HG02610 (cell line): Measurements from ENCODE around the gene PUDP.

ENCODE experiments used
- ATAC-seq: cut with Tn5 transposase; IDR thresholded peaks from one replicate; pipeline ENCODE4 v1.9.1; 2021; ENCODE audit warnings: mild to moderate bottlenecking, moderate library complexity; ENCODE audit not compliant: unreplicated experiment

PUDP gene

DNA sequence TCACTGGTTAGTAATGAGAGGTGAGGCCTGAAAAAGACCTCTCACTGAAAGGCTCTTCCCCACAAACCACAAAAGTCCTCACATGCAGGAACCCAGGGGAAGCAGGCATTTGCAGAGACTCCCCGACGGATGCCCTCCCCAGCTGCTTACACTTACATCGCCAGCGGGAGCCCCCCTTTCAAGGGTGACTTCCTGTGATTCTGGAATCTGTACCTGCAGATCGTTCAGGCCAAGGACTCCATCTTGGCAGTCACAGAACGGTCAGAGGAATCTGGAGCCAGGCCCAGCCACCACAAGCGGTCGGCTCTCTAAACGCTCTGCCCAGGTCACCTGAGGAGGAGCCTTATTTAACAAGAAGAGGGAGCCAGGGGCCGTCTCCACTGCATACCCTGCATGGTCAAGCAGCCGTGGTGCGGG lies 71.7 kb downstream of the PUDP start:
- ATAC-seq = peak; percentile 73

DNA sequence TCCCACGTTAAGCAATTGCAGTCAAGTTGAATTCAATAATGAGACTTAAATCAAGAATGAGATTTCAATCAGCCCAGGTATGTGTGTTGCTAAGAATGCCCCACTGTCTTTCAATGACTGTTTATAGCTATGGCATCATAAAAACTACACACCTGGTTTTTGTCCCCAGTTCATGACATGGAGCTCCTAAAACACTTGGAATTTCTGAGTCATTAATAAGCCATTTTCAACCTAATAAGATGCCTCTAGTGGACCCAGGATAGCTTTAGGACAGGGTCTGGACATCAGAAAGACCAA lies 73.1 kb downstream of the PUDP start:
- ATAC-seq = no peak

DNA sequence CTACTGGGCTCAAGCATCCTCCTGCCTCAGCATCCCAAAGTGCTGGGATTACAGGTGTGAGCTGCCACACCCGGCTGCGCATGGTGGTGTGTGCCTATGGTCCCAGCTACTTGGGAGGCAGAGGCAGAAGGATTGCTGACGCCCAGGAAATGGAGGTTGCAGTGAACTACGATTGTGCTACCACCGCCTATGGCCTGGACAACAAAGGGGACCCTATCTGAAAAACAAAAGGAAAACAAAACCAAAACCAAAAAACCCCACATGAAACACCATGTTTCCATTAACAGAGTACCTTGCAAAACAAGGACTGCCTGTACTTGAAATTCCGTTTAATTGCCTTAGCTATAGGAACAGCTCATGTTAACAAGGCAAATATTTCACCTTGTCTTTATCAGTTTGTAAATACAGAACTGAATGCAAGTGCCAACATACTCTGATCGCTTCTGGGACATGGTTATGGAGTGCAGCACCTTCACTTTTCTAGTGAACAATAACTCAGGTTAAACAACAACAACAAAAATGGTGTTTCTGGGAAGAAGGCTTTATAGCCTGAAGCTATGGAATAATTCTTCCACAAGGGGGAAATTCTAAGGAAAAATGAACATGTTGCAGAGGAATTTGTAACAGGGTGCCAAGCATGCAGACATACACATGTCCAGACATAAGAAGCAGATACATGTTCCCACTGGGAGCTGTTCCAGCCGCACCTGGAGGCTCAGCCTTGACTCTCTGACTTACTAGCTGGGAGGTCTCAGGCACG lies 73.6 kb downstream of the PUDP start:
- ATAC-seq = no peak

GRCh38 chrX:7073336-7073735 lies 74.6 kb downstream of the PUDP start:
- ATAC-seq = no peak

DNA sequence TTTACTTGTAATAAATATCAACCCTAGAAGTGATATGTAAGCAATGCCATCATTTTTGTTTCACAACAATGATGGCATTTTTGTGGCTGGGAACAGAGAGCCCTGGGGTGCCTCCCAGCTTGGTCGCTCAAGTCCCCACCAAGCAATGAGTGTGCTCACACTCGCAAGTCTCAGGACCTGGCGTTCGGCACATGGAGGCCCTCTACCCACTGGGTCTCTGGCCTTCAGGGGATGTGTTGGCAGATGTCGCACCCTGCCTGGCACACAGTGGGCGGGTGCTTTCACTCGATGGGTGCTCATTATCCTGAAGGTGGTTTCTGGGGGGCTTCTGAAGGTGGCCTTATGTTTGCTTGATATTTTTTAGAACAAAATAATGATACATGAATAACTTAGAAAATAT lies 75.1 kb downstream of the PUDP start:
- ATAC-seq = no peak

DNA sequence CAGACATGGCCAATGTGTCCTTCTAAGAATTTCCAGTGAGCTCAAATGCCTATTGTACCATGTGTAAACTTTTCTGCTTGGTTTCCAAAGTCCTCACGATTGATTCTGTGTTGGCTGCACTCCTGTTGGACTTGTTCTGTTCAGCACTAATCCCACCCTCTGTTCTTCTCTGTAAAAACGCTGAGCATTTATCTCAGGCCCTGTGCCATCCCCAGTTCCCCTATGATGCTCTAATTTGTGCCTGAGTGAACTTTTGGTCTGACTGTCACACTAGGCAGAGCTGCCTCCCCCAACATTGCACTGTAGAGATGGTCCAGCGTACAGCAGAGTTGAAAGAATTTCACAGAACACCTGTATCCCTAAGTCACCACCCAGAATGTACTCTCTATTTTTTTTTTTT lies 76.6 kb downstream of the PUDP start:
- peak; percentile 76 for ATAC-seq

DNA sequence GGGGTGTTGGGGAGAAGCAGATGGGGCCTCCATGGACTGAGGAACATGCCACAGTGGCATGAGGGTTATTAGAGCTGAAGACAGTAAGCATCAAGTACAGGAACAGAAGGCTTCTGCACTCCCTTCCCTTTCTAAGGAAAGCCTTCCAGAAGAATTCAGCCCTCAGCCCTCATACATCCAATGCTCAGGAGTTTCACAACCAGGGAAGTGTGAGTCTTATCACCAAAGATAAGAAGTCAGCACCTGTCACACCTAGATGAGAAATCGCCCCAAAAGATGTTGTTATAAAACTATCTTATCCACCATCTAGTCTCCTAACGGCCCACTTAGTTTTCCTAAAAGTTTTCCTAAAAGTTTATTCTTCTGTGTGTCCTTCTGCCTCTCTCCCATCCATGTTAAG lies 78.4 kb downstream of the PUDP start:
- ATAC-seq = no peak

DNA sequence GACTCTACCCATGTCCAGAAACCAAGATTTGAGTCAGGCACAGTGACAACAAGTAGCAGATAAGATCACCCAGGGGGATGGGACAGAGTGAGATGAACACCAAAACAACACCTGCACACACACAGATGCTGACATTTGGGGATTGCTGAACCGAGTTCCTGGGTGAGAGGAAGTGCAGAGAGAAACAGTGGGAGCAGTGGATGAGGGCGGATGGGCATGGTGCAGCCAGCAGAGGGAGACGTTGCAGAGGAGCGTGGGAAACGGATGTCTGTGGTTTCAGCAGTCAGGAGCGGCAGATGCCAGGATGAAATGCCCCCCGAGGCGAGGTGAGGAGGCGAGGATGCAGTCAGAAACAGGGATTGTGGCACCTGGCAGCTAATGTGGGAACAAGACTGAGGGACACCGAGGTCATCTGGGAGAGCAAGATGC lies 79.0 kb downstream of the PUDP start:
- peak; percentile 62 for ATAC-seq

GRCh38 chrX:7067256-7067655 lies 80.7 kb downstream of the PUDP start:
- ATAC-seq = no peak

DNA sequence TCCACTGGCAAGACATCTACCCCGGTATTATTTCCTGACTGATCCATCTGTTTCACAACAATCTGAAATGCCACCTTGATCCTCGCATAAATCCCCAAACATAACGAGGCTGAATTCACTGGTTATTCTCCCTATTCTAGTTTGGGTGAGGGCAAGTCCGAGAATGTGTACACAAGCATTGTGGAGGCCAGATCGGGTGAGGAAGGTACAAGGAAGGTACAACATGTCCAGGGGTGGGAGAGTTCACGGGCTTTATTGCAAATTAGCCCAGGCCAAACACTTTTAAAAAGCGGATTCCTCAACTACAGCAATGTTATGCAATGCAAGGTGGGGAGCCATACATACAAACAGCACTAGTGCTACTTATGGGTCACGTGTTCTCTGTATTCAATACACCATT lies 82.5 kb downstream of the PUDP start:
- no peak for ATAC-seq

GRCh38 chrX:7062903-7063302 lies 85.0 kb downstream of the PUDP start:
- no peak for ATAC-seq

DNA sequence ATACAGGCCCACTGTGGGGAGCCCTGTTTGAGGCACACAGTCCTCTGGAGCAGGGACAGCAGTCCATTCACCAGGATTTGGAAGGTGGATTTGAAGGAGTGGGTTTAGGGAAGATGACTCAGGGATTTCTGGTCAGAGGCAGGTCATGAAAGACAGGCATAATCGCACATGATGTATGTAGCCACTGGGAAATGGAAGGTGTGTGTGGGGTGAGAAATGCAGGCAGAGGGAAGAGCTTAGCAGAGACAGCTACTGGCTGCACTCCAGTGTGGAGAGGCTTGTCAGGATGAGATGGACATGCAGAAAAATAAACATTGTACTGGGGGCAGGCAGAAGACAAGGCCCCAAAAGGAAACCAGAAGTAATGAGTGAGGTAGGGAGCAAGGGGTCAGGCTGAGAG lies 85.7 kb downstream of the PUDP start:
- no peak for ATAC-seq

DNA sequence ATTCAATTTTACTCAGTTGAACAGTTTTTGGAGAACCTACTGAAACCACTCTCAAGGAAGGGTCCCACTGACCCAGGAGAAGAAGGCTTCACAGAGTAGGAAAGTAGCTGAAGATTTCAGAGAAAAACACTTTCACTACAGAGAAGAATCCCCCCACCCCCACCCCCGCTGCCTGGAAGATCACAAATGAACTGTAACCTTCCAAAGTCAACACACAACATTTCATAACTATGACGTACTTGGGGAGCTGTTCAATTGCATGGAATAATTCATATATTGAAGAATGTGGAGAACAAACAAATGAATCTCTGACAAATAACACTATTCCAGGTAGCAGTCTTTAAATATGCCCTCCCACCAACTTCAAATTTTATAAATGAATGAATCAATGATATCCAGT lies 86.5 kb downstream of the PUDP start:
- no peak for ATAC-seq

GRCh38 chrX:7060444-7060843 lies 87.5 kb downstream of the PUDP start:
- ATAC-seq = no peak

DNA sequence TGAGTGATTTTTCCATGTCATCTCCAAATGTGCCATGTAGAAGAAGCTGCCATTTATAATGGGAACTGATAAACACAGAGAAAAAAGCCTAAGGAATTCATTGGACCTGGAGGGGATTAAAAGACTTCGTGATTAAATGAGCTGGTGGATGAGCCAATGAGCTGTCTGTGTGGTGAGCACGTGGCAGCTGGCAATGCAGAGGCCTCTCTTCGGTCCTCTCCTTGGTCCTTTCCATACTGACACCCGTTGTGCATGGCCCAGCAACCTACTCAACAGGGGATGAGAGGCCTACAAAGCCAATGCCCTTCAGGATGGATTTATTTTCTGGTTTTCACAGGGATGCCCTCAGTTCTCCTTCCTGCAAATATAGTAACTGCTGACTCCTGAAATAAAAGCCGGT lies 88.1 kb downstream of the PUDP start:
- ATAC-seq = no peak

GRCh38 chrX:7059214-7059838 lies 88.6 kb downstream of the PUDP start:
- ATAC-seq = peak; percentile 87

- ATAC-seq = no peak
Observed at GRCh38 chrX:7055386-7056137, 92.4 kb downstream of the PUDP start.

DNA sequence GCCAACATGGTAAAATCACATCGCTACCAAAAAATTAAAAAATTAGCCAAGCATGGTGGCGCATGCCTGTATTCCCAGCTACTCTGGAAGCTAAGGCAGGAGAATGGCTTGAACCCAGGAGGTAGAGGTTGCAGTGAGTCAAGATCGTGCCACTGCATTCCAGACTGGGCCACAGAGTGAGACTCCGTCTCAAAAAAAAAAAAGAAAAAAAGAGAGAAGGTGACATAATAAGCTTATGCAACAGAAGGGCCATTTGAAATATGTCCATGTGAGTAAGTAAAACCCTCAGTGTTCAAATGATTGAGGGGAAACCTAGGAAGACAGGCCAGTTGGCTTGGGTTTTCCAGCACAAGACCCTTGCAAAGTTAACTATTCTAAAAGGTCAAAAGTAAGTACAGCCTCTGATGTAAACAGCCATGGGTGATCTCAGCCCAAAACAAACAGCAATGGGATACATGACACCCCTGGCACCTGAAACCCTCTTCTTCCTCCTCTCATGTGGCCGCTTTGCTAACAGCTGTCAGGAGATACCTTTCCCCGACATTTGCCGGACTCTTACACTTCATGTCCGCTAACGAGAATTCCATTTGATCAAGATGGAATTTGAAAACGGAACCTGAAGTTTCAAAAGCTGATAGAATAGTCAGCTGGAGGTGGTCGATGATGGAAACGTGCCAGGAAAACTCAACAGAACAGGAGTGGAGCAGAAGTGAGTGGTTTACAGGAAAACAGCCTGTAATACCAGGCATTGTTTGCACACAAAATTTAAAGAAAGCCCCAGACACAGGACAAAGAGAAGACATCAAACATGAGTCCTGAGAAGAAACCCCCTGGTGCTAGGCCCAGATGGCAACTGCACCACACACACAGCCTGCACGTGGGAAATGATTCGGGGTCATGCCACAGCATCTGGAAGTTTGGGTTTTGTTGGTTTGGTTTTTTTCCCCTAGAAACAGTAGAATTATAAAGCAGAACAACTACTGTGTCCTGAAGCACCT lies 93.4 kb downstream of the PUDP start:
- no peak for ATAC-seq

GRCh38 chrX:7052541-7052940 lies 95.4 kb downstream of the PUDP start:
- no peak for ATAC-seq

GRCh38 chrX:7050271-7050670 lies 97.7 kb downstream of the PUDP start:
- no peak for ATAC-seq

DNA sequence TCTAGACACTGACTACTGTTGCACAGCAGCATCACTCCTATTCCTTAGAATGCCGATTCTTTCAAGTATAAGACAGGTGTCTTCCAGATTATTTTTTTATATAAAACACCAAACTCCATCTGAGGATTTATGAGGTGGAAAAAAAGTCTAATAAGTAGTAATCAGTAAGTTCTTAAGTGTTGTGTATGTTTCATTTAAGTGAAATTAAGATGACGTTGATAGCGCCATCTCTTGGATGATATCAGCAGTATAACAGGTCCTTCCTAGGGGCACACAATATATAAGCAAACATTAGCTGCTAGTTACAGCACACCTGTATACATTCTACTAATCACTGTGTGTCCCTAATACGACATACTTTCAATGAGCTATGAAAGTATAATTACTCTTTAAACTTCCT lies 100.0 kb downstream of the PUDP start:
- ATAC-seq = no peak
